ENCODE measurements around the gene TM4SF20. TPM values are rescaled to one million over a fixed set of nuclear protein-coding genes. Genes with fewer than 3 reads are reported as not detected.

TM4SF20 gene
- total and polyA plus RNA-seq, 2 donors (not counting 1 experiment from before 2014, with no cell fraction given) = 1.3 TPM; not detected in 1

- no peak overlapping the region for H2AFZ ChIP-seq (ENCODE audit: low read length)
- no peaks in the 10 kb centered on the region for H3K27me3 ChIP-seq (ENCODE audit: control insufficient read depth, insufficient read depth, low read length)
- H3K79me2 ChIP-seq (ENCODE audit: control insufficient read depth, insufficient read depth, low read length) = no peaks in the 10 kb centered on the region
- H3K9me3 ChIP-seq (ENCODE audit: control insufficient read depth, insufficient read depth, low read depth, low read length) = no peaks in the 10 kb centered on the region
- H3K36me3 ChIP-seq (ENCODE audit: control insufficient read depth, insufficient read depth, low read length) = no peaks in the 10 kb centered on the region
- no peaks in the 10 kb centered on the region for H4K20me1 ChIP-seq (ENCODE audit: control insufficient read depth, extremely low read depth, insufficient read depth, low read length)
- H3K27ac ChIP-seq (ENCODE audit: insufficient read depth, low read length) = no peak overlapping the region
- no peak for TF ChIP-seq CTCF (conservative IDR thresholded peaks at IDR 0.05 in 1 of 2, IDR thresholded peaks at IDR 0.05 in 1 of 2; ENCODE audit: low read depth in 1 of 2, low read length in 2 of 2)
- no peak for TF ChIP-seq EZH2 (IDR thresholded peaks at IDR 0.05; ENCODE audit: low read length, missing control alignments)
- peaks cover 2% of the 10 kb centered on the region for H3K4me1 ChIP-seq (ENCODE audit: control insufficient read depth, extremely low read depth, insufficient read depth, low read length)
- DNase-seq (ENCODE audit: low read depth in 2 of 2) = peak in 1 of 2 donors; percentile 61
- no peak overlapping the region for H3K9ac ChIP-seq (ENCODE audit: insufficient read depth, low read length)
- H3K4me2 ChIP-seq (ENCODE audit: extremely low read depth, insufficient read depth, low read length) = no peak overlapping the region
- H3K4me3 ChIP-seq (replicated peaks in 1 of 4; ENCODE audit: control extremely low read depth in 1 of 4, insufficient read depth in 1 of 4, low read depth in 3 of 4, low read length in 4 of 4) = no peak overlapping the region
These were observed 32.9 kb upstream of the TM4SF20 start for GRCh38 chr2:227411990-227412350.

GRCh38 chr2:227411320-227411989 lies 32.3 kb upstream of the TM4SF20 start:
- H3K4me2 ChIP-seq (ENCODE audit: extremely low read depth, insufficient read depth, low read length) = no peak overlapping the region
- H3K9ac ChIP-seq (ENCODE audit: insufficient read depth, low read length) = no peak overlapping the region
- H3K36me3 ChIP-seq (ENCODE audit: control insufficient read depth, insufficient read depth, low read length) = no peaks in the 10 kb centered on the region
- H3K9me3 ChIP-seq (ENCODE audit: control insufficient read depth, insufficient read depth, low read depth, low read length) = no peaks in the 10 kb centered on the region
- H3K79me2 ChIP-seq (ENCODE audit: control insufficient read depth, insufficient read depth, low read length) = no peaks in the 10 kb centered on the region
- H2AFZ ChIP-seq (ENCODE audit: low read length) = no peak overlapping the region
- peak in 1 of 2 donors; percentile 90 for DNase-seq (ENCODE audit: low read depth in 2 of 2)
- peaks cover 2% of the 10 kb centered on the region for H3K4me1 ChIP-seq (ENCODE audit: control insufficient read depth, extremely low read depth, insufficient read depth, low read length)
- no peaks in the 10 kb centered on the region for H4K20me1 ChIP-seq (ENCODE audit: control insufficient read depth, extremely low read depth, insufficient read depth, low read length)
- H3K27ac ChIP-seq (ENCODE audit: insufficient read depth, low read length) = no peak overlapping the region
- no peak for TF ChIP-seq CTCF (conservative IDR thresholded peaks at IDR 0.05 in 1 of 2, IDR thresholded peaks at IDR 0.05 in 1 of 2; ENCODE audit: low read depth in 1 of 2, low read length in 2 of 2)
- TF ChIP-seq EZH2 (IDR thresholded peaks at IDR 0.05; ENCODE audit: low read length, missing control alignments) = no peak
- H3K4me3 ChIP-seq (replicated peaks in 1 of 4; ENCODE audit: control extremely low read depth in 1 of 4, insufficient read depth in 1 of 4, low read depth in 3 of 4, low read length in 4 of 4) = no peak overlapping the region
- no peaks in the 10 kb centered on the region for H3K27me3 ChIP-seq (ENCODE audit: control insufficient read depth, insufficient read depth, low read length)

DNA sequence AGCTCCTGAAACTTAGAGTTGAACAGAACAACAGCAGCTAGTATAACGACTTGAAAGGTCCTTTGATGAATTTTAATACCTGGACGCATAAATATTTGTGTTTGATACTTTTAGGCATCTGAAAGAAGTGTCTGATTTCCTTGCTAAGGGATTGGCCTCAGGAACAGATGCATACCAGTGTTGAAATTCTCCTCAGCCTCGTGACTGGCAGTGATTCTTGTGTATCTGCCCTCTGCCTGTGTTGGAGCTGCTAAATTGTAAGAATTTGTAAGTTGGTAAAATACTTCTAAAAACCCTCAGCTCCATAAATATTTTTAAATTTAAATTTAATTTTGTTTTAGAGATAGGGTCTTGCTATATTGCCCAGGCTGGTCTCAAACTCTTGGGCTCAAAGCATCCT lies 31.1 kb upstream of the TM4SF20 start:
- Histone ChIP-seq H3K27ac (ENCODE audit: insufficient read depth, low read length) (no peak overlapping the region), H3K4me3 (replicated peaks in 1 of 4; ENCODE audit: control extremely low read depth in 1 of 4, insufficient read depth in 1 of 4, low read depth in 3 of 4, low read length in 4 of 4) (no peak overlapping the region), H3K4me2 (ENCODE audit: extremely low read depth, insufficient read depth, low read length) (no peak overlapping the region), H3K9ac (ENCODE audit: insufficient read depth, low read length) (no peak overlapping the region), H3K4me1 (ENCODE audit: control insufficient read depth, extremely low read depth, insufficient read depth, low read length) (peaks cover 2% of the 10 kb centered on the region), H3K36me3 (ENCODE audit: control insufficient read depth, insufficient read depth, low read length) (no peaks in the 10 kb centered on the region), H3K9me3 (ENCODE audit: control insufficient read depth, insufficient read depth, low read depth, low read length) (no peaks in the 10 kb centered on the region), H2AFZ (ENCODE audit: low read length) (no peak overlapping the region), H4K20me1 (ENCODE audit: control insufficient read depth, extremely low read depth, insufficient read depth, low read length) (no peaks in the 10 kb centered on the region), H3K27me3 (ENCODE audit: control insufficient read depth, insufficient read depth, low read length) (no peaks in the 10 kb centered on the region), H3K79me2 (ENCODE audit: control insufficient read depth, insufficient read depth, low read length) (no peaks in the 10 kb centered on the region)
- TF ChIP-seq CTCF (conservative IDR thresholded peaks at IDR 0.05 in 1 of 2, IDR thresholded peaks at IDR 0.05 in 1 of 2; ENCODE audit: low read depth in 1 of 2, low read length in 2 of 2) (no peak), EZH2 (IDR thresholded peaks at IDR 0.05; ENCODE audit: low read length, missing control alignments) (no peak)
- DNase-seq (ENCODE audit: low read depth in 2 of 2) = no peak
